ENCODE data around the gene REM1.
"Not testable (repeated sequence)": the region's sequence is repeated elsewhere in the genome, so short reads cannot be mapped to it uniquely, and the experiment has no call there.

DNA sequence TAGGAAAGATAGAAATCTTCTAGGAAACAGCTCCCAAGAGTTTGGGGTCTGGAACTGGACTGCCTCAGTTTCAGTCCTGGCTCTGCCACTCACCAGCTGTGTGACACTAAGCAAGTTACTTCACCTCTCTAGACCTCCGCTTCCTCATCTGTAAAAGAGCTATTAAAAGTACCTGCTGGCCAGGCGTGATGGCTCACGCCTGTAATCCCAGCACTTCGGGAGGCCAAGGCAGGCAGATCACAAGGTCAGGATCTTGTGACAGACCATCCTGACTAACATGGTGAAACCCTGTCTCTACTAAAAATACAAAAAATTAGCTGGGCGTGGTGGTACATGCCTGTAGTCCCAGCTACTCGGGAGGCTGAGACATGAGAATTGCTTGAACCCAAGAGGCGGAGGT, 46.2 kb downstream of the REM1 start:
- TF ChIP-seq, protein P1, sequence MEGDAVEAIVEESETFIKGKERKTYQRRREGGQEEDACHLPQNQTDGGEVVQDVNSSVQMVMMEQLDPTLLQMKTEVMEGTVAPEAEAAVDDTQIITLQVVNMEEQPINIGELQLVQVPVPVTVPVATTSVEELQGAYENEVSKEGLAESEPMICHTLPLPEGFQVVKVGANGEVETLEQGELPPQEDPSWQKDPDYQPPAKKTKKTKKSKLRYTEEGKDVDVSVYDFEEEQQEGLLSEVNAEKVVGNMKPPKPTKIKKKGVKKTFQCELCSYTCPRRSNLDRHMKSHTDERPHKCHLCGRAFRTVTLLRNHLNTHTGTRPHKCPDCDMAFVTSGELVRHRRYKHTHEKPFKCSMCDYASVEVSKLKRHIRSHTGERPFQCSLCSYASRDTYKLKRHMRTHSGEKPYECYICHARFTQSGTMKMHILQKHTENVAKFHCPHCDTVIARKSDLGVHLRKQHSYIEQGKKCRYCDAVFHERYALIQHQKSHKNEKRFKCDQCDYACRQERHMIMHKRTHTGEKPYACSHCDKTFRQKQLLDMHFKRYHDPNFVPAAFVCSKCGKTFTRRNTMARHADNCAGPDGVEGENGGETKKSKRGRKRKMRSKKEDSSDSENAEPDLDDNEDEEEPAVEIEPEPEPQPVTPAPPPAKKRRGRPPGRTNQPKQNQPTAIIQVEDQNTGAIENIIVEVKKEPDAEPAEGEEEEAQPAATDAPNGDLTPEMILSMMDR (IDR thresholded peaks at IDR 0.05), result not testable (repeated sequence)
- TF ChIP-seq POLR2A (IDR thresholded peaks at IDR 0.05), result not testable (repeated sequence)
